ENCODE results near the gene GABRB1.

The GABRB1 gene

GRCh38 chr4:47031011-47031678 is at the start of gene GABRB1:
TSS of gene GABRB1 (plus strand) at chr4:47031567.
- peak; percentile 62 for DNase-seq (ENCODE audit: low read depth)

GRCh38 chr4:46984781-46985180 is 46.6 kb upstream of the GABRB1 start:
- DNase-seq (ENCODE audit: low read depth): no peak

GRCh38 chr4:46986922-46987638 is 44.3 kb upstream of the GABRB1 start:
- DNase-seq (ENCODE audit: low read depth): no peak

GRCh38 chr4:46992338-46992737 is 39.0 kb upstream of the GABRB1 start:
- DNase-seq (ENCODE audit: low read depth): no peak

- DNase-seq (ENCODE audit: low read depth): peak; percentile 6
Observed at GRCh38 chr4:46993075-46994006, 38.0 kb upstream of the GABRB1 start, which contains the start of gene GABRA4. TSS of gene GABRA4 (minus strand) at chr4:46993581. CDS start at chr4:46993424, 157 bp downstream.

- DNase-seq (ENCODE audit: low read depth): peak; percentile 15
Observed at GRCh38 chr4:46994007-46994405, 37.4 kb upstream of the GABRB1 start.

- peak; percentile 8 for DNase-seq (ENCODE audit: low read depth)
Observed at GRCh38 chr4:46999566-46999965, 31.8 kb upstream of the GABRB1 start.

- DNase-seq (ENCODE audit: low read depth): no peak
Observed at GRCh38 chr4:47000406-47000805, 31.0 kb upstream of the GABRB1 start.

GRCh38 chr4:47002580-47002979 is 28.8 kb upstream of the GABRB1 start:
- peak; percentile 60 for DNase-seq (ENCODE audit: low read depth)

- DNase-seq (ENCODE audit: low read depth): no peak
Observed at GRCh38 chr4:47010347-47010911, 20.9 kb upstream of the GABRB1 start.

- DNase-seq (ENCODE audit: low read depth): no peak
Observed at GRCh38 chr4:47010912-47011446, 20.4 kb upstream of the GABRB1 start.

- DNase-seq (ENCODE audit: low read depth): no peak
Observed at GRCh38 chr4:47012676-47013075, 18.7 kb upstream of the GABRB1 start.

GRCh38 chr4:47013373-47013772 is 18.0 kb upstream of the GABRB1 start:
- no peak for DNase-seq (ENCODE audit: low read depth)

- no peak for DNase-seq (ENCODE audit: low read depth)
Observed at GRCh38 chr4:47017081-47017480, 14.3 kb upstream of the GABRB1 start.

GRCh38 chr4:47017494-47017893 is 13.9 kb upstream of the GABRB1 start:
- peak; percentile 55 for DNase-seq (ENCODE audit: low read depth)

- DNase-seq (ENCODE audit: low read depth): peak; percentile 36
Observed at GRCh38 chr4:47031751-47032404, 511 bp downstream of the GABRB1 start.

GRCh38 chr4:47032405-47033106 is 1.2 kb downstream of the GABRB1 start:
- DNase-seq (ENCODE audit: low read depth): peak; percentile 76

GRCh38 chr4:47038263-47038662 is 6.9 kb downstream of the GABRB1 start:
- no peak for DNase-seq (ENCODE audit: low read depth)

GRCh38 chr4:47040828-47041227 is 9.5 kb downstream of the GABRB1 start:
- DNase-seq (ENCODE audit: low read depth): no peak

GRCh38 chr4:47043821-47044220 is 12.5 kb downstream of the GABRB1 start:
- no peak for DNase-seq (ENCODE audit: low read depth)

- no peak for DNase-seq (ENCODE audit: low read depth)
Observed at GRCh38 chr4:47045261-47045660, 13.9 kb downstream of the GABRB1 start.
